Type B pancreatic cell (in vitro differentiated cells): ENCODE data around the gene XPNPEP1. TPM values are rescaled to one million over a fixed set of nuclear protein-coding genes. Genes with fewer than 3 reads are reported as not detected.

Experiments used
- DNase-seq: peaks from one replicate; pipeline ENCODE4 v3.0.0; 2021; ENCODE audit warnings: mixed read lengths; ENCODE audit not compliant: unreplicated experiment; ENCODE audit errors: extremely low spot score
- H3K27ac Mint-ChIP-seq: 2 replicates; pipeline ENCODE4 v1.8.0; 2021; ENCODE audit warnings: mild to moderate bottlenecking, mixed read lengths
- H3K27me3 Mint-ChIP-seq: 2 replicates; pipeline ENCODE4 v1.8.0; 2021; ENCODE audit warnings: mixed read lengths
- H3K36me3 Mint-ChIP-seq: 2 replicates; pipeline ENCODE4 v1.8.0; 2021; ENCODE audit warnings: mixed read lengths
- H3K4me1 Mint-ChIP-seq: one replicate; pipeline ENCODE4 v1.8.0; 2021; ENCODE audit warnings: mixed read lengths; ENCODE audit not compliant: unreplicated experiment
- H3K4me3 Mint-ChIP-seq: 2 replicates; pipeline ENCODE4 v1.8.0; 2021; ENCODE audit warnings: mild to moderate bottlenecking, mixed read lengths
- H3K9me3 Mint-ChIP-seq: 2 replicates; pipeline ENCODE4 v1.8.0; 2021; ENCODE audit warnings: mixed read lengths
- total RNA-seq: library from RNA; stranded (reverse); gene quantifications from 2 replicates; pipeline ENCODE4 v1.2.1, GENCODE V29; 2021; ENCODE audit warnings: low replicate concordance
- TF ChIP-seq, protein P1 (sequence below): fragments of 200-600 bp; sonication (generic); conservative IDR thresholded peaks from 2 replicates; pipeline ENCODE4 v1.5.0; 2021; ENCODE audit warnings: antibody characterized with exemption, mild to moderate bottlenecking

XPNPEP1 gene
- total RNA-seq, 1 donor from 2014 or later = 76.6 TPM

DNA sequence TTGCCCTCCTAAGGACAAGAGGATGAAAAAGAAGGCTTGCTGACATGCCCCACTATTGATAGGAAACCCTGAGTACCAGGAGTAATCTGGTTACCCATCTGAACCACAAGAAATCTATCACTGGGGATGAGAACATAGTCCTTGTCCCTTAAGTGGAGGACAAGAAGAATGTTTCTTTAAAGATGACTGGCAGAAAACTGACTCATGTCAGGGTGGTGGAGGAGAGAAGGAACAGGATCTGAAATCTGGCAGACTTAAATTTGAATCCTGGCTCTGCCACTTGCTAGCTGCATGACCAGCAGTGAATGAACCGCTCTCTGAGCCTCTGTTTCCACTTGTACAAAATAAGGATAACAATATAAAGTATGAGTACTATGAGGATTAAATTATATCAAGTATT lies 38.9 kb upstream of the XPNPEP1 start:
- no peak for DNase-seq
- Mint-ChIP-seq H3K27me3 (no peaks in the 10 kb centered on the region), H3K9me3 (no peaks in the 10 kb centered on the region), H3K4me3 (no peak overlapping the region), H3K36me3 (no peaks in the 10 kb centered on the region), H3K27ac (peak overlapping the region; percentile 39), H3K4me1 (peaks cover 58% of the 10 kb centered on the region)
- TF ChIP-seq, protein P1, sequence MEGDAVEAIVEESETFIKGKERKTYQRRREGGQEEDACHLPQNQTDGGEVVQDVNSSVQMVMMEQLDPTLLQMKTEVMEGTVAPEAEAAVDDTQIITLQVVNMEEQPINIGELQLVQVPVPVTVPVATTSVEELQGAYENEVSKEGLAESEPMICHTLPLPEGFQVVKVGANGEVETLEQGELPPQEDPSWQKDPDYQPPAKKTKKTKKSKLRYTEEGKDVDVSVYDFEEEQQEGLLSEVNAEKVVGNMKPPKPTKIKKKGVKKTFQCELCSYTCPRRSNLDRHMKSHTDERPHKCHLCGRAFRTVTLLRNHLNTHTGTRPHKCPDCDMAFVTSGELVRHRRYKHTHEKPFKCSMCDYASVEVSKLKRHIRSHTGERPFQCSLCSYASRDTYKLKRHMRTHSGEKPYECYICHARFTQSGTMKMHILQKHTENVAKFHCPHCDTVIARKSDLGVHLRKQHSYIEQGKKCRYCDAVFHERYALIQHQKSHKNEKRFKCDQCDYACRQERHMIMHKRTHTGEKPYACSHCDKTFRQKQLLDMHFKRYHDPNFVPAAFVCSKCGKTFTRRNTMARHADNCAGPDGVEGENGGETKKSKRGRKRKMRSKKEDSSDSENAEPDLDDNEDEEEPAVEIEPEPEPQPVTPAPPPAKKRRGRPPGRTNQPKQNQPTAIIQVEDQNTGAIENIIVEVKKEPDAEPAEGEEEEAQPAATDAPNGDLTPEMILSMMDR = no peak

DNA sequence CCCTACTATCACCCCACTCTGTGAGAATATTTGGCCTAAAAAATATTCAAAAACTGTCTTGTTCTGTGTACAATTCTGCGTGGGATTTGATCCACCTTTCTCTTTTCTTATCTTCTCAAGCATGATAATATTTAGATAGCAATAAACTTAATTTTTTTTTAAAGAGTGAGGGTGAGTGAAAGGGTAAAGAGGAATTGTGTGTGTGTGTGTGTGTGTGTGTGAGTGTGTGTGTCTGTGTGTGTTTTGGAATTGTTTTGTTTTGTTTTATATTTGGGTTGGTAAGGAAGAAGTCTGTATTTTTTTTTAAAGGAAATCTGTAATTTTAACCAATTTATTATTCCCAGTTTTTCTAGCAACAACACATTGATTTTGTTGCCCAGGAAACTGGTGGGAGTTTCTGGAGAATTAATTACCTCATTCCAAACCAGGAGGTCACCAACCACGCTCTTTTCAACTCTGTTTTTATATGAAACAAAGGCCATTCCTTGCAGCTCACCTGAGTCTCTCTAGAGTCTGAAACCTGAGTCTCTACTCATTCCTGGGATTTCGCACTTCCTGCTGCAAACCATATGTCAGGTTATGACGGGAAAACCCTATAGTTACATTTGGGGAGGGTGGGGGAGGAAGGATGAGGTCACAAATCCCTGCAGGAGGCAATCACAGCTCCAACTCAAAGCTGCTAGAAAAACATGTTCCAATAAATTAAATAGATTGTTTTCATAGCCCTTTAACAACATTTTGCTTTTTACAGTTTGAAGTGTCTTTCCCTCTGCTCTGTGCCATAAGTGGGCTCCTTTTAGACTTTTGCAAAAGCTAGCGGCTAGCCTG lies 38.1 kb upstream of the XPNPEP1 start:
- no peaks in the 10 kb centered on the region for H3K27me3 Mint-ChIP-seq
- peak overlapping the region; percentile 46 for H3K4me3 Mint-ChIP-seq
- no peak for DNase-seq
- H3K27ac Mint-ChIP-seq = peak overlapping the region; percentile 39
- peaks cover 57% of the 10 kb centered on the region for H3K4me1 Mint-ChIP-seq
- H3K9me3 Mint-ChIP-seq = no peaks in the 10 kb centered on the region
- TF ChIP-seq, protein P1 = no peak
- no peaks in the 10 kb centered on the region for H3K36me3 Mint-ChIP-seq

DNA sequence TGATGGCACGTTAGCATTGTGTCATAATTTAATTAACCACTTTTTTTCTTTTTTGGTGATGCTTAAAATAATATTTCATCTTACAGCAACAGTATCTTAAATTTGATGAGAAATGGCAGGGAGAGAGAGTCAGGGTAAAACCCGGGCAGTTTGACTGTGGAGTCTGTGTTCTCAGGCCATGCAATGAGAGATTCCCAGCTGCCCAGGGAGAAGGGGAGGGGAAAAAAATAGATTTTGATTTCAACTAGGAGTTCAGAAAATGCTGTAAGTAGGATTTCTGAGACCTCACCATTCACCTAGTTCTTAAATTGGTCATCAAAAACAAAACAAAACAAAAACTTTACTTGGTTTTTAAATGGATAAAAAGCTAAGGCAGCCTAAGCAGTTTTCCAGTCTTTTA lies 37.4 kb upstream of the XPNPEP1 start:
- peak overlapping the region; percentile 39 for H3K27ac Mint-ChIP-seq
- peaks cover 57% of the 10 kb centered on the region for H3K4me1 Mint-ChIP-seq
- TF ChIP-seq, protein P1 = no peak
- no peaks in the 10 kb centered on the region for H3K27me3 Mint-ChIP-seq
- no peaks in the 10 kb centered on the region for H3K9me3 Mint-ChIP-seq
- H3K4me3 Mint-ChIP-seq = no peak overlapping the region
- H3K36me3 Mint-ChIP-seq = no peaks in the 10 kb centered on the region
- no peak for DNase-seq

DNA sequence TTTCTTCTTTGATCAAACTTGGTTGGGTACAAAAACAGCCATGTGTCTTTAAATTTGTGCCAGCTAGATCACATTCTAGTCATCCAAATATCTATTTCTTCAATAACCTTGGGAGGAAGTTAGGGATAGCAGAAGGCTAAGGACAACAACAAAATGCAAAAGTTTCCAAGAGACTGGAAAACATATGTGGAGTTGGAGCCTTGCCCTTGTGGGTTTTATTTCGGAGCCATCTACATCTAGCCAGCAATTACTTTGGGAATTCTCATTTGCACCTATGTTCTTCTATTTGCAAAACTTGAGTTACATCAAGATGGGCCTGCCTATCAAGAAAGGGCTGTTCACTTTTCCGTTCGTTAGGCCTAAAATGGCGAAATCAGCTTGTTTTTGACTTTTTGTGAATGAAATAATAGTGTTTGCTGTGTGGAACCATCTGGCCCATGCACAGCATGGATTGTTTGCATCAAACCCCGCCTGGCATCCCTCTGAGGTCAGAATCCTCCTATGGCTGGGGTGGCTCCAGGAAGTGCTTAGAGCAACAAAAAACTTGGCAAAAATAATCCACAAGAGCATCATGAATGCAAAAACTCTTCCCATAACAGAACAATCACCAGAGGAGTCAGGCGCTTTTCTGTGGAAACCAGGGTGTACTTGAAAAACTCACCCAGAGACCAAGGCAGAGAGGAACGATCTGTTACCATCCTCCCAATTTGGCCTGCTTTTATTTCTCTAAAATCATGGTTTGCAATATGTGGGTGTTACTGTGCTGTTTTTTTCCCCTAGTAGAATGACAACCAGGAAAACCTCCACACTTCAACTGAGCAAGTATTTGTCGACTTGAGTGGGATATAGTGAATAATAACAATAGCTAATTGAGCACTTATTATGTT lies 36.2 kb upstream of the XPNPEP1 start:
- H3K4me1 Mint-ChIP-seq = peaks cover 52% of the 10 kb centered on the region
- TF ChIP-seq, protein P1 = no peak
- H3K4me3 Mint-ChIP-seq = no peak overlapping the region
- H3K27me3 Mint-ChIP-seq = no peaks in the 10 kb centered on the region
- no peaks in the 10 kb centered on the region for H3K9me3 Mint-ChIP-seq
- H3K36me3 Mint-ChIP-seq = no peaks in the 10 kb centered on the region
- DNase-seq = no peak
- no peak overlapping the region for H3K27ac Mint-ChIP-seq

DNA sequence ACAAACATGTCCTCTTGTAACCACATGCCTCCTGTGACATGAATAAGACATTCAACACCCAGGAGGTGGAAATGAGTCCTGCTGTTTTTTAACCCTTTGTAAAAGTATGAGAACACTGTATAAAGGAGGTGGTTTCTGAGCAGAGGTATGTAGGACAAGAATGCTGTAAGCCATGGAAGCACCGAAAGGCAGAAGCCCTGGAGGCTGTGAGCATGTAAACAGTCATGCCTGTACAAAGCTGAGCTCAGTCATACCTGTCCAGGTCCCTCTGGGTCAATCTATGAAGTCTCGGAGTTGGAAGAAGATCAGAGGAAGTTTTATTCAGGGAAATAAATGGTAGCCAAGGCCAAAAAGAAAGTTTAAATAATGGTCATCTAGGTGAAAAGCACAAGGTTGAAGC lies 34.7 kb upstream of the XPNPEP1 start:
- Mint-ChIP-seq H3K4me3 (no peak overlapping the region), H3K27me3 (no peaks in the 10 kb centered on the region), H3K4me1 (peaks cover 38% of the 10 kb centered on the region), H3K36me3 (no peaks in the 10 kb centered on the region), H3K27ac (no peak overlapping the region), H3K9me3 (no peaks in the 10 kb centered on the region)
- no peak for DNase-seq
- TF ChIP-seq, protein P1 = no peak
